WTC11 (cell line): ENCODE data around the gene COG4.

Experiments
- ATF1 ChIP-seq: sonication (generic); formaldehyde crosslinking; IDR thresholded peaks from 2 replicates; pipeline ENCODE4 v1.8.1; 2023; ENCODE audit warnings: mild to moderate bottlenecking, moderate library complexity, missing genetic modification reagents
- IRF2 ChIP-seq: sonication (generic); formaldehyde crosslinking; IDR thresholded peaks from 2 replicates; pipeline ENCODE4 v1.8.0; 2022; ENCODE audit warnings: low read depth, missing genetic modification reagents, borderline replicate concordance
- SP1 ChIP-seq: sonication (generic); formaldehyde crosslinking; conservative IDR thresholded peaks from 2 replicates; pipeline ENCODE4 v1.8.1; 2022; ENCODE audit warnings: missing genetic modification reagents
- TEAD4 ChIP-seq: sonication (generic); formaldehyde crosslinking; IDR thresholded peaks from 2 replicates; pipeline ENCODE4 v1.8.0; 2022; ENCODE audit warnings: mild to moderate bottlenecking, missing genetic modification reagents
- ZNF263 ChIP-seq: sonication (generic); formaldehyde crosslinking; IDR thresholded peaks from 2 replicates; pipeline ENCODE4 v1.8.1; 2022; ENCODE audit warnings: low read depth, mild to moderate bottlenecking, moderate library complexity, missing genetic modification reagents
- TF ChIP-seq, protein P1 (sequence below): fragments of 200-600 bp; IDR thresholded peaks from 2 replicates; pipeline ENCODE4 v1.8.0; 2022; ENCODE audit warnings: antibody characterized with exemption
- TF ChIP-seq, protein P2 (sequence below): fragments of 250-450 bp; sonication (Bioruptor Pico); conservative IDR thresholded peaks from 2 replicates; pipeline ENCODE4 v1.9.0; 2021; ENCODE audit warnings: mild to moderate bottlenecking
- TF ChIP-seq, protein P3 (sequence below): sonication (generic); formaldehyde crosslinking; IDR thresholded peaks from 2 replicates; pipeline ENCODE4 v1.8.1; 2022; ENCODE audit warnings: mild to moderate bottlenecking, moderate library complexity, missing genetic modification reagents
- TF ChIP-seq, protein P4 (sequence below): sonication (generic); formaldehyde crosslinking; IDR thresholded peaks from 2 replicates; pipeline ENCODE4 v1.8.1; 2023; ENCODE audit warnings: mild to moderate bottlenecking, missing genetic modification reagents, moderate library complexity
- TF ChIP-seq, protein P5 (sequence below): sonication (generic); formaldehyde crosslinking; conservative IDR thresholded peaks from 2 replicates; pipeline ENCODE4 v1.8.1; 2022; ENCODE audit warnings: mild to moderate bottlenecking, missing genetic modification reagents
- TF ChIP-seq, protein P6 (sequence below): sonication (generic); formaldehyde crosslinking; IDR thresholded peaks from 2 replicates; pipeline ENCODE4 v1.8.1; 2022; ENCODE audit warnings: low read depth, missing genetic modification reagents, borderline replicate concordance

DNA sequence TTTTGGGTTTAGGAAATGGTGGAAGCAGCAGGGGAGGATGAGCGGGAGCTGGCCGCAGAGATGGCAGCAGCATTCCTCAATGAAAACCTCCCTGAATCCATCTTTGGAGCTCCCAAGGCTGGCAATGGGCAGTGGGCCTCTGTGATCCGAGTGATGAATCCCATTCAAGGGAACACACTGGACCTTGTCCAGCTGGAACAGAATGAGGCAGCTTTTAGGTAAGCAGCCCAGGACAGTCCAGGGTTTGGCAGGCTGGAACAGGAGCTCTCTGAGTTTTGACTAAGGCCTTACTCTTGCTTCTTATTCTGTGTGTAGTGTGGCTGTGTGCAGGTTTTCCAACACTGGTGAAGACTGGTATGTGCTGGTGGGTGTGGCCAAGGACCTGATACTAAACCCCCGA lies 41.7 kb upstream of the COG4 start:
- TF ChIP-seq, protein P1, sequence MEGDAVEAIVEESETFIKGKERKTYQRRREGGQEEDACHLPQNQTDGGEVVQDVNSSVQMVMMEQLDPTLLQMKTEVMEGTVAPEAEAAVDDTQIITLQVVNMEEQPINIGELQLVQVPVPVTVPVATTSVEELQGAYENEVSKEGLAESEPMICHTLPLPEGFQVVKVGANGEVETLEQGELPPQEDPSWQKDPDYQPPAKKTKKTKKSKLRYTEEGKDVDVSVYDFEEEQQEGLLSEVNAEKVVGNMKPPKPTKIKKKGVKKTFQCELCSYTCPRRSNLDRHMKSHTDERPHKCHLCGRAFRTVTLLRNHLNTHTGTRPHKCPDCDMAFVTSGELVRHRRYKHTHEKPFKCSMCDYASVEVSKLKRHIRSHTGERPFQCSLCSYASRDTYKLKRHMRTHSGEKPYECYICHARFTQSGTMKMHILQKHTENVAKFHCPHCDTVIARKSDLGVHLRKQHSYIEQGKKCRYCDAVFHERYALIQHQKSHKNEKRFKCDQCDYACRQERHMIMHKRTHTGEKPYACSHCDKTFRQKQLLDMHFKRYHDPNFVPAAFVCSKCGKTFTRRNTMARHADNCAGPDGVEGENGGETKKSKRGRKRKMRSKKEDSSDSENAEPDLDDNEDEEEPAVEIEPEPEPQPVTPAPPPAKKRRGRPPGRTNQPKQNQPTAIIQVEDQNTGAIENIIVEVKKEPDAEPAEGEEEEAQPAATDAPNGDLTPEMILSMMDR: no peak
- TF ChIP-seq, protein P2, sequence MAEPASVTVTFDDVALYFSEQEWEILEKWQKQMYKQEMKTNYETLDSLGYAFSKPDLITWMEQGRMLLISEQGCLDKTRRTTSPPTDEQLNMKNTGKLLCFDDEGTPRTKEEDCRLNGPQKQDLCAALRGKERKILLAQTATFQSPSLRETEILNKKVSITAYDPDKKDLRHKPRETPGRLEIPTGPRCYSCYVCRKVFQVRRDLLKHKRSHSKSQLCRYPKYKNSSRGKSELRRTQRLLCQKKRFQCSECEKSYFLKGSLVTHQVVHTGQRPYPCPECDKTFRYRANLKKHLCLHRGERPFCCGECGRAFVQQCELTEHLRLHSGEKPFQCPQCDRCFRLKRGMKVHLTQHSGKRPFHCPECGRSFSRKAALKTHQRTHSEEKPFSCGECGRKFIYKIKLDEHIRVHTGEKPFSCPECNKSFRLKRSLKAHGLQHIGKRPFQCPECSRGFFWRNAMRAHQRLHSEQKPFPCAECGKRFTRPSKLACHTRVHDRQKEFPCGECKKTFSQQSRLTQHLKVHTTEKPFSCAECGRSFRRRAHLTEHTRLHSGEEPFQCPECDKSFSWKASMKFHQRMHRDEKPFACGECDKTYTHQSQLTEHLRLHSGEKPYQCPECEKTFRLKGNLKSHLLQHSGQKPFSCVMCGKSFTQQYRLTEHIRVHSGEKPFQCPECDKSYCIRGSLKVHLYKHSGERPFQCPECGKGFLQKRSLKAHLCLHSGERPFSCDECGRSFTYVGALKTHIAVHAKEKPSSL (CRISPR knock-in tag): no peak
- TF ChIP-seq TEAD4 (CRISPR knock-in tag) (no peak), ATF1 (CRISPR knock-in tag) (no peak), SP1 (CRISPR knock-in tag) (no peak), ZNF263 (CRISPR knock-in tag) (no peak), IRF2 (no peak)
- TF ChIP-seq, protein P3, sequence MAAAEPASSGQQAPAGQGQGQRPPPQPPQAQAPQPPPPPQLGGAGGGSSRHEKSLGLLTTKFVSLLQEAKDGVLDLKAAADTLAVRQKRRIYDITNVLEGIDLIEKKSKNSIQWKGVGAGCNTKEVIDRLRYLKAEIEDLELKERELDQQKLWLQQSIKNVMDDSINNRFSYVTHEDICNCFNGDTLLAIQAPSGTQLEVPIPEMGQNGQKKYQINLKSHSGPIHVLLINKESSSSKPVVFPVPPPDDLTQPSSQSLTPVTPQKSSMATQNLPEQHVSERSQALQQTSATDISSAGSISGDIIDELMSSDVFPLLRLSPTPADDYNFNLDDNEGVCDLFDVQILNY: no peak
- TF ChIP-seq, protein P4, sequence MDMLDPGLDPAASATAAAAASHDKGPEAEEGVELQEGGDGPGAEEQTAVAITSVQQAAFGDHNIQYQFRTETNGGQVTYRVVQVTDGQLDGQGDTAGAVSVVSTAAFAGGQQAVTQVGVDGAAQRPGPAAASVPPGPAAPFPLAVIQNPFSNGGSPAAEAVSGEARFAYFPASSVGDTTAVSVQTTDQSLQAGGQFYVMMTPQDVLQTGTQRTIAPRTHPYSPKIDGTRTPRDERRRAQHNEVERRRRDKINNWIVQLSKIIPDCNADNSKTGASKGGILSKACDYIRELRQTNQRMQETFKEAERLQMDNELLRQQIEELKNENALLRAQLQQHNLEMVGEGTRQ (CRISPR knock-in tag): no peak
- TF ChIP-seq, protein P5, sequence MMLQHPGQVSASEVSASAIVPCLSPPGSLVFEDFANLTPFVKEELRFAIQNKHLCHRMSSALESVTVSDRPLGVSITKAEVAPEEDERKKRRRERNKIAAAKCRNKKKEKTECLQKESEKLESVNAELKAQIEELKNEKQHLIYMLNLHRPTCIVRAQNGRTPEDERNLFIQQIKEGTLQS (CRISPR knock-in tag): no peak
- TF ChIP-seq, protein P6, sequence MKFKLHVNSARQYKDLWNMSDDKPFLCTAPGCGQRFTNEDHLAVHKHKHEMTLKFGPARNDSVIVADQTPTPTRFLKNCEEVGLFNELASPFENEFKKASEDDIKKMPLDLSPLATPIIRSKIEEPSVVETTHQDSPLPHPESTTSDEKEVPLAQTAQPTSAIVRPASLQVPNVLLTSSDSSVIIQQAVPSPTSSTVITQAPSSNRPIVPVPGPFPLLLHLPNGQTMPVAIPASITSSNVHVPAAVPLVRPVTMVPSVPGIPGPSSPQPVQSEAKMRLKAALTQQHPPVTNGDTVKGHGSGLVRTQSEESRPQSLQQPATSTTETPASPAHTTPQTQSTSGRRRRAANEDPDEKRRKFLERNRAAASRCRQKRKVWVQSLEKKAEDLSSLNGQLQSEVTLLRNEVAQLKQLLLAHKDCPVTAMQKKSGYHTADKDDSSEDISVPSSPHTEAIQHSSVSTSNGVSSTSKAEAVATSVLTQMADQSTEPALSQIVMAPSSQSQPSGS: no peak
